Measurements from ENCODE around the gene ALK.

Gene ALK

GRCh38 chr2:29786361-29786760 lies 135.0 kb downstream of the ALK start:
- no peak for DNase-seq

- DNase-seq, result no peak
Measured at GRCh38 chr2:29783666-29784065, 137.7 kb downstream of the ALK start.

- no peak for DNase-seq
Measured at GRCh38 chr2:29782549-29783458, 138.6 kb downstream of the ALK start.

- no peak for DNase-seq
Measured at GRCh38 chr2:29782087-29782486, 139.3 kb downstream of the ALK start.

- peak; percentile 21 for DNase-seq
Measured at GRCh38 chr2:29780906-29781305, 140.5 kb downstream of the ALK start.

GRCh38 chr2:29777161-29777560 lies 144.2 kb downstream of the ALK start:
- no peak for DNase-seq

GRCh38 chr2:29776406-29776805 lies 145.0 kb downstream of the ALK start:
- no peak for DNase-seq

- DNase-seq, result no peak
Measured at GRCh38 chr2:29775937-29776336, 145.4 kb downstream of the ALK start.

- DNase-seq, result no peak
Measured at GRCh38 chr2:29774624-29775023, 146.8 kb downstream of the ALK start.

GRCh38 chr2:29770846-29771245 lies 150.5 kb downstream of the ALK start:
- no peak for DNase-seq

- no peak for DNase-seq
Measured at GRCh38 chr2:29769847-29770246, 151.5 kb downstream of the ALK start.

- DNase-seq, result no peak
Measured at GRCh38 chr2:29767606-29768335, 153.6 kb downstream of the ALK start.

- DNase-seq, result no peak
Measured at GRCh38 chr2:29766191-29766590, 155.2 kb downstream of the ALK start.

- no peak for DNase-seq
Measured at GRCh38 chr2:29765721-29766120, 155.7 kb downstream of the ALK start.

- DNase-seq, result peak; percentile 93
Measured at GRCh38 chr2:29763371-29763770, 158.0 kb downstream of the ALK start.

GRCh38 chr2:29762239-29762638 lies 159.1 kb downstream of the ALK start:
- no peak for DNase-seq

- no peak for DNase-seq
Measured at GRCh38 chr2:29761278-29761677, 160.1 kb downstream of the ALK start.

- DNase-seq, result no peak
Measured at GRCh38 chr2:29760008-29760407, 161.4 kb downstream of the ALK start.

GRCh38 chr2:29759360-29759759 lies 162.0 kb downstream of the ALK start:
- no peak for DNase-seq

GRCh38 chr2:29755829-29756228 lies 165.6 kb downstream of the ALK start:
- DNase-seq, result peak; percentile 51

GRCh38 chr2:29755233-29755632 lies 166.2 kb downstream of the ALK start:
- DNase-seq, result no peak

GRCh38 chr2:29753671-29754444 lies 167.5 kb downstream of the ALK start:
- DNase-seq, result no peak

GRCh38 chr2:29751390-29751789 lies 170.0 kb downstream of the ALK start:
- no peak for DNase-seq

Data from DMS79 treated with DMSO at 0.1 percent for 48 hours (cell line).